ENCODE results near the gene DIP2B.
"Not testable (repeated sequence)": the region's sequence is repeated elsewhere in the genome, so short reads cannot be mapped to it uniquely, and the experiment has no call there.

DIP2B gene

GRCh38 chr12:50678650-50679365 lies 174.0 kb downstream of the DIP2B start:
- no peak for DNase-seq (ENCODE audit: low read depth)

- no peak for DNase-seq (ENCODE audit: low read depth)
These were observed 174.8 kb downstream of the DIP2B start for GRCh38 chr12:50679612-50680011.

- DNase-seq (ENCODE audit: low read depth), result not testable (repeated sequence)
These were observed 176.3 kb downstream of the DIP2B start for GRCh38 chr12:50681064-50681463.

- DNase-seq (ENCODE audit: low read depth), result no peak
These were observed 180.9 kb downstream of the DIP2B start for GRCh38 chr12:50685641-50686040.

- no peak for DNase-seq (ENCODE audit: low read depth)
These were observed 181.6 kb downstream of the DIP2B start for GRCh38 chr12:50686406-50686805.

GRCh38 chr12:50686976-50687375 lies 182.2 kb downstream of the DIP2B start:
- no peak for DNase-seq (ENCODE audit: low read depth)

GRCh38 chr12:50689437-50689836 lies 184.7 kb downstream of the DIP2B start:
- DNase-seq (ENCODE audit: low read depth), result no peak

GRCh38 chr12:50690925-50691324 lies 186.1 kb downstream of the DIP2B start:
- no peak for DNase-seq (ENCODE audit: low read depth)

- DNase-seq (ENCODE audit: low read depth), result no peak
These were observed 191.2 kb downstream of the DIP2B start for GRCh38 chr12:50695961-50696360.

- no peak for DNase-seq (ENCODE audit: low read depth)
These were observed 192.1 kb downstream of the DIP2B start for GRCh38 chr12:50696931-50697330.

- DNase-seq (ENCODE audit: low read depth), result no peak
These were observed 194.4 kb downstream of the DIP2B start for GRCh38 chr12:50699154-50699553.

GRCh38 chr12:50699940-50700339 lies 195.2 kb downstream of the DIP2B start:
- no peak for DNase-seq (ENCODE audit: low read depth)

- no peak for DNase-seq (ENCODE audit: low read depth)
These were observed 201.8 kb downstream of the DIP2B start for GRCh38 chr12:50706606-50707005.

GRCh38 chr12:50707396-50707795 lies 202.6 kb downstream of the DIP2B start:
- no peak for DNase-seq (ENCODE audit: low read depth)

- DNase-seq (ENCODE audit: low read depth), result no peak
These were observed 203.8 kb downstream of the DIP2B start for GRCh38 chr12:50708631-50709030.

- no peak for DNase-seq (ENCODE audit: low read depth)
These were observed 206.3 kb downstream of the DIP2B start for GRCh38 chr12:50711121-50711520.

GRCh38 chr12:50715174-50715573 lies 210.4 kb downstream of the DIP2B start:
- no peak for DNase-seq (ENCODE audit: low read depth)

GRCh38 chr12:50718760-50719159 lies 214.0 kb downstream of the DIP2B start:
- DNase-seq (ENCODE audit: low read depth), result no peak

- no peak for DNase-seq (ENCODE audit: low read depth)
These were observed 215.3 kb downstream of the DIP2B start for GRCh38 chr12:50720085-50720484.

GRCh38 chr12:50720501-50720900 lies 215.7 kb downstream of the DIP2B start:
- DNase-seq (ENCODE audit: low read depth), result no peak

- no peak for DNase-seq (ENCODE audit: low read depth)
These were observed 219.1 kb downstream of the DIP2B start for GRCh38 chr12:50723865-50724264.

- DNase-seq (ENCODE audit: low read depth), result no peak
These were observed 220.5 kb downstream of the DIP2B start for GRCh38 chr12:50725011-50725942.

- DNase-seq (ENCODE audit: low read depth), result no peak
These were observed 222.7 kb downstream of the DIP2B start for GRCh38 chr12:50727466-50727865.
